NK-92 (cell line): ENCODE data around the gene DRC7.
"Not testable (repeated sequence)": the region's sequence is repeated elsewhere in the genome, so short reads cannot be mapped to it uniquely, and the experiment has no call there.

Experiments used
- DNase-seq: peaks from one replicate; lab custom pipeline; 2025; ENCODE audit not compliant: unreplicated experiment; lab: John Stamatoyannopoulos, UW

The DRC7 gene

DNA sequence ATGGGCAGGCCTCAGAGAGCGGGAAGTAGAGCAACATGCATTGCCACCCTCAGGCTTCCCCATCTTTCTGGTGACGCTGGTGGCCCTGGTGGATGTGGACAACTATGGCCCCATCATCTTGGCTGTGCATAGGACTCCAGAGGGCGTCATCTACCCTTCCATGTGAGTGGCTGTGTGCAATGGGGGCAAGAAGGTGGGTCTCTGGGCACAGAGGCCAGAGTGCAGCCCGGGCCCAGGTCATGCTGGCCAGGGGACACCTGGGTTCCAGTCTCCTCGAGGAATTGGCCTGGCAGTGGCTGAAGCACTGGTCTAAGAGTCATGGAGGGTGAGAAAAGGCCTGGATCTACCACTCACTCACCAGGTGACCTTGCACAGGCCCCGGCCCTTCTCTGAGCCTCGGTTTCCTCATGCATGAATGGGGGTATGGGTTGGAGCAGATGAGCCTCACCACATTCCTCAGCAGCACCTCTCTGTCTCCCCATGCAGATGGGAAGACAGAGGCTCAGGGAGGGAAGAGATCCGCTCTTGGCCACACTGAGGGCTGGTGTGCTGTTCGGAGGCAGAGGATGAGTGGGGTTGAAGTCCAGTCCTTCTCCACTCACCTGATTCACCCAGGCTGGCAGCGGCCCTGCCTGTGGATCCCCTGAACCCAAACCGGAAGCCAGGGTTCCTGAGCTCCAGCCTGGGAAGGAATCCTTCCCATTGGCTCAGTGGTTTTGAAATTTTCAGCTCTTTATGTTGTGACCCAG lies 33.7 kb upstream of the DRC7 start:
- no peak for DNase-seq

GRCh38 chr16:57661510-57661909 lies 33.1 kb upstream of the DRC7 start:
- no peak for DNase-seq

DNA sequence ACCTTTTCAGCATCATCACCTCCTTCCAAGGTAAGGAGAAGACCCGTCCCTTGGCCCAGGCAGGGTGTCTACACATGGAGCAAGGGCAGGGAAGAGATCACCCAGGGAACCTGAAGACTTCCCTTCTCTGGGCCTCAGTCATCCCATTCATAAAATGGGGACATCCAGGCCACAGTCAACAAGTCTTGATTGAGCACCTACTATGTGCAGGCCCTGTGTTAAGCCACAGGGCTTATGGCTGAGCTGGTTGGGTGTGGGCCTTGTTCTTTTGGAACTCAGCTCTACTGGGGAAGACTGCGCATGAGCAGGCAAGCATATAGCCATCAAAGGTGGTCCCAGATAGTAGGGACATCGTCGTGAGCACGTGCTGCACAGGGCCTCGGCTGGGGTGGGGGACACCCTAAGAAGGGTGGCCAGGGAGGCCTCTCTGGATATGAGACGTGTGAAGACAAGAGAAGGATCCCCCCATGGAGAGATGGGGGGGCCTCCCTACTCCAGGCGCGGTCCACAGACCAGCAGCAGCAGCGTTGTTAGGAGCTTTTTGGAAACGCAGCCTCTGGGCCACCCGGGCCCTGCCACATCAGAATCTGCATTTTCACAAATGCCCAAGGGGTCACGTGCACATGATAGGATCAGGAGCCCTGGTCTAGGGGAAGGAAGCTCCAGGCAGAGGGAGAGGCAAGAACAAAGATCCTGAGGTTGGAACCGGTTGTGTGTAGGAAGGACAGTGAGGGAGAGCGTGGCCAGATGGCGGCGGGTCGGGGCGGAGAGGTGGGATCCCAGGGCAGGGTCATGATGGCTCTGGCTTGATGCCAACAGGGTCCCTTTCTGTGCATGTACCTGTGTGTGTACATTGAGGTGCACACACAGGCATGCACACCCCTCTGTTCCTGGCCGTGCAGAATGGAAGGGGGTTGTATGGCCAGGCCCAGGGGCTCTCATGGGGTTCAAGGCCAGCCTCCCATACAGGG lies 32.4 kb upstream of the DRC7 start:
- DNase-seq: no peak

GRCh38 chr16:57663436-57663835 lies 31.2 kb upstream of the DRC7 start:
- no peak for DNase-seq

- no peak for DNase-seq
Measured at GRCh38 chr16:57663917-57664661, 30.5 kb upstream of the DRC7 start.

- DNase-seq: no peak
Measured at GRCh38 chr16:57664662-57665025, 30.0 kb upstream of the DRC7 start.

GRCh38 chr16:57665541-57665940 lies 29.1 kb upstream of the DRC7 start:
- no peak for DNase-seq

DNA sequence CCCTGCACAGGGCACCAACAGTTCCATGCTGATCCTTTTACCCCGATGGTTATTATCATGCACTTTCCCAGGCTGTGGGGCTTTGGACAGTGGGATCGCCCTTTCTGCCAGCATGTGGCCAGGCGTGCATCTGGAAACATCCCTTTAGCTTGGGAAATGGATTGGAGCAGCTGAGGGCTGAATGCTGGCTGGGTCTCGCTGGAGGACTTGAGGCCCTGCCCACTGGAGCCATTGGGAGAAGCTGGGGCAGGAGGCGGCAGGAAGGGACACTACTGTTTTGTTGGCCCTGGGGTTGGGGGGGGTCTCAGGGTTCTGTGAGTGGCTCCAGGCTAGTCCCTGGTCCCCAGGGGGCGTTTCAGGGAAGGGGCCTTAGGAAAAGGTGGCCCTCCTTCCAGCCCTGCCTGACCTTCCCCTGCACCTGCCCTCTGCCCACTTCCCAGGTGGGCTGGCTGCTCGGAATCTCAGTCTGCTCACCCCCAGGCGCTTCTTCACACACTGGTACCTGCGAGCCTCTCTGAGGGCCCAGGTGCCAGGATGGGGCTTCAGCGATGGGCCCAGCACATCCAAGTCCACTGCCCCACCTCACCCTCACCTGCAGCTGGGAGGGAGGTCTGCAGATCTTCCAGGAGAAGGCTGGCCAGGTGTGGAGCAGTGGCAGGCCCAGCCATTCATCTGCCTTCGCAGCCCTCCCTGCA lies 28.1 kb upstream of the DRC7 start:
- DNase-seq: no peak

GRCh38 chr16:57667048-57667525 lies 27.5 kb upstream of the DRC7 start:
- DNase-seq: no peak

DNA sequence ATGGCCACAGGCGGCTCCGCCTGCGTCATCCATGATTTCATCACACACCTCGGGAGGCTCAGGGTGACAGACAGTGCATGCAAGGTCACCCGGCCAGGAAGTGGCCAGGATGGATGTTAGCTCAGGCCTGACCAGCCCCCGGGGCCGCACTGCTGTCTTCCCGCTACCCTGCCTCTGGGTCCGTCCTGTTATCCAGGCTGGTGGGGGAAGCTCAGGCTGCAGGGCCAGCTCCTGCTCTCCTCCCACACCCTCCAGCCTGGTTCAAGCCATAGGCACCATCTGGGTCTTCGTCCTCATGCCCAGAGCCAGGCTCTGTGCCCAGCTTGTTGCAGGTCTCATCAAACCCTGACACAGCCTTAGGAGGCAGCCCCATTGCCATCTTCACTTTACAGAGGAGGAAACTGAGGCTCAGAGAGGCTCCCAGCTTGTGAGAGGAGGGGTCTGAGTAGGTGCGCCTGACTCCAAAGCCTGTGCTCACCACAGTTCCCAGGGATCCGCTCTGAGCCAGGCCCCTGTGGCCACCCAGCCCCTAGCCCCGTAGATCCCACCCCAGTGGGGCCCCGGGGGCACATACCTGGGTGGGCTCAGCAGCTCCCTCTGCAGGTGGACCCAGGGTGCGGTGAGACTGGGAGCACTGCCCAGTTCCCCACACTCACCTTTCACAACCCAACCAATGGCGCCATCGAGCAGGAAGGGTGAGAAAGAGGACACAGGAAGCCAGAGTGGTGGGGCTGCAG lies 26.9 kb upstream of the DRC7 start:
- no peak for DNase-seq

- no peak for DNase-seq
Measured at GRCh38 chr16:57668263-57668571, 26.4 kb upstream of the DRC7 start, which contains the start of gene ADGRG3. TSS of gene ADGRG3 (plus strand) at chr16:57668306. CDS start at chr16:57668348, 42 bp downstream.

- no peak for DNase-seq
Measured at GRCh38 chr16:57668630-57669475, 25.8 kb upstream of the DRC7 start.

GRCh38 chr16:57669476-57670162 lies 25.0 kb upstream of the DRC7 start:
- DNase-seq: no peak

GRCh38 chr16:57670196-57670595 lies 24.4 kb upstream of the DRC7 start:
- no peak for DNase-seq

GRCh38 chr16:57671451-57671850 lies 23.2 kb upstream of the DRC7 start:
- not testable (repeated sequence) for DNase-seq

DNA sequence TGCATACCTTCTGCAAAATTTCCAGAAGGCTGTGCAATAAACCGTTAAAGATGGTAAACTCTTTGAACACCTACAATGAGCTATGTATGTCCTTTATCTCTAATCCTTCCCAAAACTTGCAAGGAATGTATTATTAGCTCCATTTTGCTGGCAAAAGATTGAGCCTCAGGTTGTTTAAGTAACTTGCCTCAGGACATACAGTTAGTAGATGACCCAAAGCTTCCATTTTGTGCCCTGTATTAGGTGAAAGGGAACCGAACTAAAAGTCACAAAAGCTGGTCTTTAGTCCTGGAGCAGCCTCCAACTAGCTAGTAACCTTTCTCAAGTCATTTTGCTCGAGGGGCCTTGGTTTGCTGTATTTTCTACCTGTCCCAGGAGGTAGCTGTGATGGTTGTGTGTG lies 22.2 kb upstream of the DRC7 start:
- DNase-seq: no peak

GRCh38 chr16:57672824-57673223 lies 21.8 kb upstream of the DRC7 start:
- DNase-seq: no peak

GRCh38 chr16:57675741-57676551 lies 18.7 kb upstream of the DRC7 start:
- DNase-seq: no peak
